ENCODE results near the gene CC2D2B.
A peak's percentile ranks its signal among the peaks of the same experiment; 100 is the strongest.
"Not testable (repeated sequence)": the region's sequence is repeated elsewhere in the genome, so short reads cannot be mapped to it uniquely, and the experiment has no call there.

Gene CC2D2B

DNA sequence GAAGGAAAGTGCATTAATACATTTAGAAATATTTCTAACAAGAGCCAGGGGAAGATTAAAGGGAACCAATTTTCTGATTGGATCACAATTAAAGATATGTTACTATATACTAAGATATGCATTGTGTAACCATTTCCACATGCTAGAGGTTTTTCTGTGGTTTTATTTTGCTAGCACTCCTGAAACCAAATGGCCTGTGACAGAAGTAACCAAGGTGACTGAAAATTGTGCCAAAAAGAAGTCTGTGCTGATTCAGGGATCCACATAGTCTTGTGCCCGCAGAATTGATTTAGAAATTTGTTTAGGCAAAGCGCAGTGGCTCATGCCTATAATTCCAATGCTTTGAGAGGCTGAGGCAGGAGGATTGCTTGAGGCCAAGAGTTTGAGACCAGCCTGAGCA is 1.8 kb downstream of the CC2D2B start:
- DNase-seq = no peak

DNA sequence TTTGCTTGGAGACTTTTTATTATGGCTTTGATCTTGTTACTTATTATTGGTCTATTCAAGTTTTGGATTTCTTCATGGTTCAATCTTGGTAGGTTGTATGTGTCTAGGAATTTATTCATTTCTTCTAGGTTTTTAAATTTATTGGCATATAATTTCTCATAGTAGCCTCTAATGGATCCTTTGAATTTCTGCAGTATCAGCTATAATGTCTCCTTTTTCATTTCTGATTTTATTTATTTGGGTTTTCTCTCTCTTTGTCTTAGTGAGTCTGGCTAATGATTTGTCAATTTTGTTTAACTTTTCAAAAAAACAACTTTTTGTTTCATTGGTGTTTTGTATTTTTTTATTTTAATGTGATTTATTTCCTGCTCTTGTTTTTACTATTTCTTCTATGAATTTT is 8.3 kb downstream of the CC2D2B start:
- DNase-seq = not testable (repeated sequence)

DNA sequence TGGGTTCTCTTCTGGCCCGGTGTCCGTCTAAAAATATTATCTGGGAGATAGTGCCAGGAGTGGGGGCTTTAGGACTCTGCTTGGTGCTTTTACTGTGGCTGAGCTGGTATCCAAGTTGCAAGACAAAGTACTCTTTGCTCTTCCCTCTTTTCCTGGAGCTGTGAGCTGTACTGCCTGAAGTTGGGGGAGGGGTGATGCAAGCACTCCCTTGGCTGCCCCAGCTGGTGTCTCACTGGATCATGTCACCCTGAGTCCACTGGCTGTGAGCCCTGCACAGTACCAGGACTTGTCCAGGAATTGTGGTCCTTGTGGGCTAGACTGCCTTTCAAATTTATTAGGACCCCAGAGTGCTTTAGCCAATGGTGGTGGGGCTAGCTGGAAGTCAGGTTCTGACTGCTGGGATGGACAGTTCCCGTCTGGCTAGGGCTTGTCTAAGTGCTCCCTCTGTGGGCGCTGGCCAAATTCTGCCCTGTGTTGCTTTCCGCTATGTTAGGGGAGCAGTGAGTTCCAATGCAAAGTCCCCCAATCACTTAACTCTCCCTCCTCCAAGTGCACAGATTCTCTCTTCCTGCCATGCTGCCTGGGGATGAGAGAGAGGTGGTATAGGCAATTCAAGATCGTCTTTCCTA is 13.1 kb downstream of the CC2D2B start:
- no peak for DNase-seq

DNA sequence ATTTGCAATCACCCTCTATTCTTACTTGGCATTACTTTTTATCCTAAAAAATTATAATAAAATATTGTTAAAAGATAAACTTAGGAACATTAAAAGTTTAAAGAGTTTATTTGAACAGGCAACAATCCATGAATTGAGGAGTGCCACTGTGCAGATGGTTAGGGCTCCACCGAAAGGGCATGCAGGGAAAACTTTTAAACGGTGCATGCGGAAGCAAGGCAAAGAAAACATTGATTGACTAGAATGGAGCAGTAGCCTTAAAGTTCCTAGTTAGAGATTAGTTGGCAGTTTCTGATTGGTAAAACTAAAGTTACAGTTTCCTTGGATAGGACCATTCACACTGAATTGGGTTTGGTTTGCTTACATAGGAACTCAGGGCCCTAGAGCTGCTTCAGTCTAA is 17.3 kb downstream of the CC2D2B start:
- no peak for DNase-seq

DNA sequence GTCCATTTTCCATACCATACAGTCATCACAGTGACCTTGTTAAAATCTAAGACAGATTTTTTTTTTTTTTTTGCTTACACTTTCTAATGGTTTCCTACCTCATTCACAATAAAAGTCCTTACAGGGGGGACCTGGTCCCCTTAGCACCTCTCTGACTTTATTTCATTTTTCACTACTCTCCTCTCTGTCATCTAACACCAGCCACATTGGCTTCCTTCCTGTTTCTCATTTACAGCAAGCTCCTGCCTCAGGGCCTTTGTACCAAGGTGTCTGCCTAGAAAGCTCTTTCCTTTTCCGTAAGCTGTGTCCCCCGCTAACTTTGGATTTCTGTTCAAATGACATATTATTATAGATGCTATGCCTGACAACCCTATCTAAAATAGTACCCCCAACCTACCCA is 27.7 kb downstream of the CC2D2B start:
- DNase-seq = no peak

DNA sequence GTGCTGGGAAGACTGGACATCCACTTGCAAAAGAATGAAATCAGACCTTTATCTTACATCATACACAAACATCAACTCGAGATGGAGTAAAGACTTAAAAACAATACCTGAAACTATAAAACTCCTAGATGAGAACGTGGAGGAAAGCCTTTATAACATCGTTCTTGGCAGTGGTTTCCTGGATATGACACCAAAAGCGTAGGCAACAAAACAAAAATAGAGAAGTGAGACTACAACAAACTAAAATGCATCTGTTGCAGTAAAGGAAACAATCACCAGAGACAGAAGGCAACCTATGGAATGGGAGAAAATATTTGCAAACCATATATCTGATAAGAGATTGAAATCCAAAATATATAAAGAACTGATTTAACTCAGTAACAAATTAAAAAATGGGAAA is 33.3 kb downstream of the CC2D2B start:
- no peak for DNase-seq

DNA sequence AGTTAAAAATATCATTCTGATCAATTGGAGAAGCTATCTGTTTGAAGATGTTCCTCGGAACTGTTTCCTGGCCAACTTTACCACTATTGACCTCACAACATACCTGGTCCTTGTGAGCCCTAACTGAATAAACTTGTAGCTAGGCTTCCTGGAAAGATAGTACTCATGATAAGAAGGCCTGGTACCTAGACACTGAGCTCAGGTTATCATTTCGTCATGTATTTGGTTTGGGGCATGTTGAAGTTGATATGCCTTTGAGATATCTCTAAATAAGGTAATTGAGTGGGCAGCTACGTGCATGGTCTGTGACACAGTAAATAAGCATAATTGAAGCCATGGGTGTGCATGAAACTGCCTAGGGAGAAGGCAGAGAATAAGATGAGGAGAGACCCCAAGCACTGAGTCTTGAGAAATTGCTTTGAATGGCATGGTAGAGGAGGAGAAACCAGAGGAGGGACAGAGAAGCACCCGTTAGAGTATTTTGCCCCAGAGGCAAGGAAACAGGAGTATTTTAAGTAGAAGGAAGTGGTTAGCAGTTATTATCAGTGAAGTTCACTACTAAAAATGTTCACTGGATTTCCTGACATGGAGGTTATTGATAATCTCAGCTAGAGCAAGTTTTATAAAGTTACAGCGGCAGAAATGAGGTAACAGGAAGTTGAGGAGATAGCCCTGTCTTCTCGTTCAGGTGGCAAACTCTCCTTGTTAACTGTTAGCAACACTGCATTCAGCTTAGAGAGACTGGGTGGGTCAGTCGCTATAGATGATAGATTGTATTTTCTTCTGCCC is 55.6 kb downstream of the CC2D2B start:
- no peak for DNase-seq

DNA sequence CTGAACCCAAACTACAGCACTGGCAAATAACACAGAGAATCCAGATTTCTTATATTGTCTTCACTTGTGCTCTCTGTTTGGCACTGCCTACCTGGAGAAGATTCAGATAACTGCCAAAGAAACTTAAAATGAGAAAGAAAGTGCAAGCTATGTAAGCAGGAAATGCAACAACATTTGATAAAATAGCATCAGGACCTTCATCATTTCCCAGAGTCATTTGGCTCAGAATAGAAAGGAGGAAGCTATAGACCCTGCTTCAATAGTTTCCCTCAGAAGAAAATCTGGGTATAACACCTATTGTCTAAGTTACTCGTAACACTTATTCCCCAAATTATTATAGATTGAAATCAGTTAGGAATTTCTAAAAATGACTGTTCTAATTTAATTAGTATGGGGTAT is 56.2 kb downstream of the CC2D2B start:
- DNase-seq = no peak

DNA sequence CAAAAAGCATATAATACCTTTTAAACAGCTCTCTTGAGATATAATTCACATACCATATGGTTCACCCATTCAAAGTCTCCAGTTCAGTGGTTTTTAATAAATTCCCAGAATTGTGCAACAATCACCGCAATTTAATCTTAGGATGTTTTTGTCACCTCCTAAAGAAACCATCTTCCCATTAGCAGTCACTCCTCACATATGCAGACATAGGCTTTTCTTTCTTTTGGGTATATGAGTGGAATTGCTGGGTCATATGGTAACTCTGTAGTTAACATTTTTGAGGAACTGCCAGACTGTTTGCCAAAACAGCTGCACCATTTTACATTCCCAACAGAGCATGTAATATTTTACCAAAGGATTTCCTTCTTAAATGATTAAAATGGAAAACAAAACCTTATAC is 57.0 kb downstream of the CC2D2B start:
- DNase-seq = no peak

DNA sequence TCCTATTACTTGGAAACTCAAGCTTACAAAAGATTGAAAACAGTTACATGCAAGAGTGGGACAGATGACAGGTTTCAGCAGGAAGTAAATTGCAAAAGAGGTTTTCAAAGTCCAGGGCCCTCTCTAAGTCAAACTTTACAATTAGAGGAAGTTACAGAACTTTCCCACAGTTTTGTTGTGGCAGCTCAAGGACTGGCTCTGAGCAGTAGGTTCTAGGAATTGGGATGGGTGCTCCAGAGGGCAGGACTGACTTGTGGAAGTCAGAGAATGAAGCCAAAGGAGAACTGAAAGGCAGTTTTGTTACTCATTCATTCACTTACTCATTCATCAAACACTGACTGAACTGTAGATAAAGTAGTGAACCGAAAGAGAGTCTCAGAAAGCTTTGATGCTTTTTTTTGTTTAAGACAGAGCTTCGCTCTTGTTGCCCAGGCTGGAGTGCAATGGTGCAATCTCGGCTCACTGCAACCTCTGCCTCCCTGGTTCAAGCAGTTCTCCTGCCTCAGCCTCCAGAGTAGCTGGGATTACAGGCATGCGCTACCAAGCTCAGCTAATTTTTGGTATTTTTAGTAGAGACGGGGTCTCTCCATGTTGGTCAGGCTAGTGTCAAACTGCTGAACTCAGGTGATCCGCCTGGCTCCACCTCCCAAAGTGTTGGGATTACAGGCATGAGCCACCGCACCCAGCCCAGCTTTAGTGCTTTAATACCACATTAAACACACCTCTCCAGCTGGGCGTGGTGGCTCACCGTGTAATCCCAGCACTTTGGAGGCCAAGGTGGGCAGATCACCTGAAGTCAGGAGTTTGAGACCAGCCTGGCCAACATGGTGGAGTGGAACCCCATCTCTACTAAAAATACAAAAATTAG is 68.8 kb downstream of the CC2D2B start:
- no peak for DNase-seq

DNA sequence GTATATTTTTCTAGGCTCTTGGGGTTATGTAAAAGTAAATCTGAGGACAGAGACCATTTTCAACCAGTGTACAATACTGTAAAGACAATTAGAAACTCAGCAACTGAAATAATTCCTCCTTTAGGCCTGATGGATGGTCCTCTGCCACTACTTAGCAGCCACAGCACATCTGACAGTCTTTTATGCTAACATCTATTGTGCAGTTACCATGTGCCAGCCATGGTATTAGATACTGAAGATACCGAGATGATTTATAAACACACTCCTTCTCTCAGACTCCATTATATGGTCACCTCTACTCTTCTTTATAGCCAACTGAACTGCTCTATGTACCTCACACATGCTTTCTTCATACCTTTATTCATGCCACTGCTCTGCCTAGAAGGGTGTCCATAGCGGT is 74.4 kb downstream of the CC2D2B start:
- no peak for DNase-seq

DNA sequence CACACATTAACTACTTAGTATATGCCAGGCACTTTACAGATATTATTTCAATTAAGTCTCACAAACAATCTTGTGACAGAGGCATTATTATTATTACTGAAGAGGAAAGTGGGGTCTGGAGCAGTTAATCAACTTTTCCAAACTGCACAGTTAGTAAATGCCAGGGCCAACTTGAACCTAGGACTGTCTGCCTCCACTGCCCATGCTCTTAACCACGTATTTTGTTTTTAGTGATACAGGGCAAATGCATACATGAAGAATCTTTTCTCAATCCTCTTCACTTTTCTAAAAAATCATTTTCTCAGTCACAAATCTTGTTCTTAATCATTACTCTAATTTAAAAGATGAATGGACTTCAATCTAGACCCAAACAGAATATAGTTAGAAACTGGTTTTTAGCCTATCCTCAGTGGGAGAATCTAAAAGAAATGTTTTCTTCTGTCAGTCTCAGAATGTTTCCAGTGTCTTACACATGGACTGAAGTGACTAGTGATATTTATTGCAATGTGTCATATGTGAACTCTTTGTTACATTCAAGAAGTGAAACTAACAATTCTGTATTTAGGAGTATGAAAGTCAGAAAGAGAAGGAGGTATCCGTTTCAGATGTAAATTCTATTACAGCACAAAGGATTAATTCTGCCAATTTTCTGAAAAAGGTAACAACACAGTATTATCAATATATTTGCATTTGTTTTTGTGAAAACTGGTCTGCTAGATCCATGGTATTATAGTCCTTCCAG is 80.1 kb downstream of the CC2D2B start:
- DNase-seq = no peak

DNA sequence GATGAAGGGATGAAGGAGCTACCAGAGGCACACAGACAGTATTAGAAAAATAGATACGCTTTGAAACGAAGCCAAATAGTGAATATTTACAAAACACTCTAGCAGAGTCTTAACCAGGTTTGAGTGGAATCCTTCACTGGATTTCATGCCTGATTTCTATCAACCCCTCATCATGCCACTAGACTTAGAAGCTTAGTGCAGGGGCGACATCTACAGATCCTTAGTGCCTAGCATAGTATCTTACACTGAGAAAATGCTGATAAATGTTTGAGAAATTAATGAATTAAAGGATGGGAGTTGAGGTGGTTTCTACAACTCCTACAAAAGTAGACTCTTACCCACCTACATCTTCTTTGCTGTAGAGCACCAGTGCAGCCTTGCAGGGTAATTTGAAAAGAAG is 80.9 kb downstream of the CC2D2B start:
- no peak for DNase-seq

DNA sequence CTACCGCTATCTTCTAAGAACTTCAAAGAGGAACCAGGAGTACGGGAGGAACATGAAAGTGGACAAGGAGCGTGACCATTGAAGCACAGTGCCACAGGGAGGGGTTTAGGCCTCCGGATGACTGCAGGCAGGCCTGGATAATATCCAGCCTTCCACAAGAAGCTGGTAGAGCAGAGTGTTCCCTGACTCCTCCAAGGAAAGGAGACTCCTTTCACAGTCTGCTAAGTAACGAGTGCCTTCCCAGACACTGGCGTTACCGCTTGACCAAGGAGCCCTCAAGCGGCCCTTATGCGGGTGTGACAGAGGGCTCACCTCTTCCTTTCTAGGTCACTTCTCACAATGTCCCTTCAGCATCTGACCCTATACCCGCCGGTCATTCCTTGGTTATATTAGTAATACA is 86.6 kb downstream of the CC2D2B start:
- DNase-seq = not testable (repeated sequence)

DNA sequence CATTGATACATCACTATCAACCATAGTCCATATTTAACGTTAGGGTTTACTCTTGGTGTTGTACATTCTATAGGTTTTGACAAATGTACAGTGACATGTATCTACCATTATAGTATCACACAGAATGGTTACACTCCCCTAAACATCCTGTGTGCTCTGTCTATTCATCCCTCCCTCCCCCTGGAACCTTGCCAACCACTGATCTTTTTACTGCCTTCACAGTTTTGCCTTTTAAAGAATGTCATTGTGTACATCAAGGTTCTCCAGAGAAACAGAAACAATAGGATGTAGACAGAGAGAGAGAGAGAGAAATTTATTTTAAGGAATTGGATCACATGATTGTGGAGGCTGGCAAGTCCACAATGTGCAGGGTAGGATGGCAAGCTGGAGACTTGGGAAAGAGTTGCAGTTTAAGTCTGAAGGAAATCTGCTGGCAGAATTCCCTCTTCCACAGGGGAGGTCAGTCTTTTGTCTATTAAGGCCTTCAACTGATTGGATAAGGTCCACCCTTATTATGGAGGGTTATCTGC is 90.5 kb downstream of the CC2D2B start:
- DNase-seq = no peak

DNA sequence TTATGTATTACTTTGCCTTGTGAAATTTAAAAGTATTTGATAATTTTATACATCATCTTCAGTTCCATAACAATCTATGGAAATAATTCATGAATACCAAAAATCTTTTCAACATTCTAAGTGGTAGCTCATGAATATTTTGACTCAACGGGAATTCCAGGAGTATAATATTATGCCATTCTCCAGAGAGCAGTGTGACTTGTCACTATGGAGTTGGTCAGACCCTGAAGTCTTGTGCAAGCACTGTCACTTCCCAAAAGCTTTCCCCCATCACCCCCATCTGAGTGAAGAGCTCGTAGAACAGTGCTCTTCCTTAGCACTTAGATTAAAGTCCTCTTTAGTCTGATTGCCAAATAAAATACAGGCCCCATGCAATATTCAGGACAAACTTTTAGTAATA is 106.2 kb downstream of the CC2D2B start:
- DNase-seq = no peak

DNA sequence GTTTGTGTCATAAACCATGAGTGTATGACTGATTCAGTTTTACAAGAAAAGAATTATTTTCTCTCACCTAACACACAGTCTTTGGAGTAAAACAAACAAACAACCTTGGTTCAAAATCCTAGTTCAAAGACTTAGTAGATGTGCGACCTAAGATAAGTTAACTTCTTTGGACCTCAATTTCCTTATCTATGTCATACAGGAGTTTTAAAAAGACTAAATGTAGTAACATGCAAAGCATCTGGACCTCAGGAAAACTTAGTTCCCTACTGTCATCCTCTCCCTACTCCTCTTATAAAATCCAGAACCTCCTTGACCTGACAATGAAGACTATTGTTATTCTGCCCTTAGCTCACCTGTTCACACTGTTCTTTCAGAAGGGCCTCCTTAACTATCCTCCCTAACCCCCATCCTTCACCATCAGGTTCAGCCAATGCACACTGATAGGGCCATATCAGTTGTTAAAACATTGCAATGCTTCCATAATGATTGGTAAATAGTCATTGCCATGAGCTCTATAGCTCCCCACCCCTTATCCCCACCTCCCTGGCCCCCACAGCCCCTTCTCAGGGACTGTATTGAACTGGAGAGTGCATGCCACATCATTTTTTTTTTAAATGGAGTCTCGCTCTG is 106.8 kb downstream of the CC2D2B start:
- no peak for DNase-seq

DNA sequence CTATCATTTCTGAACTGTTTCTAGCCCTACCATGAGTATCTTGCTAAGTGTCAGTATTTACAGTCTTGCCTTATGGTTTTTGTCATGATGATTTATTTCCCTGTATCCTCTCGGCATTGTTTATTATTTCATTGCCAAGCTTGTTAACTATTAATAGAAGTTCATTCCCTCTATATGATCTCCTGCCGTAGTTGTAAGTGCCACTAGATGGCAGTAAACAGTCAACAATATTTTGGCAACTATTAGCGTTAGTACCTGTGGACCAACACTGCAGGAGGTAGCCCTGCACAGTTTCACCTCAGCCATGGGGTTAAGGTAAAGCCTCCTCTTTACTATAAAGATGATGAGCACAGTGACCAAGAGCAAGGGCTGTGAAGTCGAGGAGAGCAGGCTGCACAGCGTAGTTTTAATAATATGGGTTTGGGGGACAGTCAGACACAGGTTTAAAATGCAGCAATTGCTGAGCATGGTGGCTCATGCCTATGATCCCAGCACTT is 109.5 kb downstream of the CC2D2B start:
- DNase-seq = peak; percentile 49

DNA sequence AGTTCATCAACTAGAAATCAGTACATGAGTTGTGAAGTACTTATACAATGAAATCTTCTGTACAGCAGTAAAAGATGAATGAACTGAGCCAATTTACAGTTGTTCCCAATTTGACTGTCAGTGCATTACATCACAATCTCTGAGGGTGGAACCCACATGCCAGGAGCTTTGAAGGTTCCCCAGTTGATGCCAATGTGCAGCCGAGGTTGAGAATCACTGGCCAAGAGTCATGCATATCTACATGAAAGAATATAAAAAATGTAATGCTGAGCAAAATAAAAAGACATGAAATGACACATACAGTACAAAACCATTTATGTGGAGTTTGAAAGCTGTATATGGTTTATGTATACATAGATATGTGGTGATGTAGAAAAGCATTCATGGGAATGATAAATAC is 113.6 kb downstream of the CC2D2B start:
- no peak for DNase-seq

DNA sequence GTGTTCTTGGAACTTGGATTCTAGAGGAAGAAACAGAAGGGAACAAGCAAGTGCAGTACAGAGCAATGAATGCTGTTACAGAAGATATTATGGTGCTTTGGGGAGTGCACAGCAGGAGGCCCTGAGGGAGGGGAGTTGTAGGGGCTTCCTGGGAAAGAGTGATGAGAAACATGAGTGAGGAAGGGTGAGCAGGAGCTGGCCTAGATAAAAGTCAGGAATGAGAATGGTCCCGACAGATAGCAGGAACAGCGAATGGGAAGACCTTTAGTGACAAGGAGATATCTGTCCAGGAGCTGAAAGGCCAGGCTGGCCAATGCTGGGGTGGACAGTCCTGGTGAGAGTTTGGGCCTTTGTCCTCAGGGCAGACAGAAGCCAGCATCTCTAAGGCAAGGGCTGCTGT is 115.0 kb downstream of the CC2D2B start:
- no peak for DNase-seq

DNA sequence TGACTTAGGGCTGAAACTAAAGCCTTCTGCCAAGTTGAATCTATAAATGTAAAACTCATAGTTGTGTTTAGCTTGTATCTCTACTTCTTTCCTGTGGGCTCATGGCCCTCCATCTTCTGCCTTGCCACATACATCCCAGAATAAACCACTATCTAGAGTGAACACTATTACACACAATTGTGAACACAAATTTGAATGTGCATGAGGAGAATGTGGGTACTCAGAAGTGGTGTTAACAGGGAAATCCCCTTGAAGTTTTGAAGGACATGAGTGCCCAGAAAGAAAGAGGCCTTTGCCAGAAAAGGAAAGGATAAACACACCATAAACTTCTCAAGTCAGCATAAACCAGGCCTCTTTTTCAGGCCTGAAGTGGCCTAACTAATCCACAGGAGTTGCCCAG is 115.4 kb downstream of the CC2D2B start:
- no peak for DNase-seq

DNA sequence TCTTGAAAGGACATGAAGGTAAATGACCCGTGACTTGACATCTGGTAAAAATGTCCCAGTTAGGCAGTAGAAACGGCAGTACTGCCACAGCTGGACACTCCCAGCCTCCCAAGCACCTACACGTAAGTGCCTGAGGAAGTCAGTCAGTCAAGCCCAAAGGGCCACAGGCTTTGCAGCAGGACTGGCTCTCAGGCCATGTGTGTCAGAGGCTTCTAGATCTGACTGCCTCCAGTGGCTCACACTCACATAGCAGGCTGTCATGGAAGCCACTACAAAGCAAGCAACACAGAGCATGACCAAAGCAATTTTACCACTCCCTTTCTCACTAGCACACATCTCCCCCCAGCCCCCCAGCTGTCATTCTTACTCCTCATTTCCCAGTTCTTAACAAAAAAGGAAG is 117.8 kb downstream of the CC2D2B start:
- DNase-seq = no peak

All from NCI-H1436 (cell line).